Left colon (tissue), 2 donors: Measurements from ENCODE around the gene DENND1C. TPM values are rescaled to one million over a fixed set of nuclear protein-coding genes. Genes with fewer than 3 reads are reported as not detected.
A peak's percentile ranks its signal among the peaks of the same experiment; 100 is the strongest.
"Not testable (repeated sequence)": the region's sequence is repeated elsewhere in the genome, so short reads cannot be mapped to it uniquely, and the experiment has no call there.

ENCODE experiments used
- ATAC-seq: fragments of 200-7000 bp; cut with Tn5 transposase; one replicate; pipeline ENCODE4 v1.9.1; 2020; ENCODE audit warnings: mild to moderate bottlenecking, moderate library complexity
- DNase-seq, 2 donors: peaks; one replicate each; pipeline ENCODE4 v3.0.0-alpha.2; 2020
- intact Hi-C, 2 donors: fragments of 100-400 bp; cut with DNase I in 1 of 2; cut with micrococcal nuclease in 1 of 2; formaldehyde crosslinking; loops; one replicate each; pipeline versions ENCODE4 v1.11.2 to v1.14.0; 2022; cut with DNase I, micrococcal nuclease
- total RNA-seq, 2 donors: library from RNA; stranded (reverse); fragmentation: NEBNext Ultra II Directional; extraction: Animal tissue kit (Norgen Biotek cat#: 25700); gene quantifications; one replicate each; pipeline ENCODE4 v1.2.1, GENCODE V29; 2021
- donor health status: DM: no; HTN: no; CAD: no.
- donor health status: DM: yes; HTN: yes; CAD: no.

Gene DENND1C
- total RNA-seq, 2 donors from 2014 or later, result 2.8 TPM

GRCh38 chr19:6433663-6434062 is 47.9 kb downstream of the DENND1C start, which contains the start of gene SLC25A41:
Gene SLC25A41, minus strand, starts transcription at chr19:6433763. Its CDS starts 70 bp downstream, at chr19:6433693.
- no peak for ATAC-seq
- intact Hi-C loops, result no loop called here
- DNase-seq, result no peak

DNA sequence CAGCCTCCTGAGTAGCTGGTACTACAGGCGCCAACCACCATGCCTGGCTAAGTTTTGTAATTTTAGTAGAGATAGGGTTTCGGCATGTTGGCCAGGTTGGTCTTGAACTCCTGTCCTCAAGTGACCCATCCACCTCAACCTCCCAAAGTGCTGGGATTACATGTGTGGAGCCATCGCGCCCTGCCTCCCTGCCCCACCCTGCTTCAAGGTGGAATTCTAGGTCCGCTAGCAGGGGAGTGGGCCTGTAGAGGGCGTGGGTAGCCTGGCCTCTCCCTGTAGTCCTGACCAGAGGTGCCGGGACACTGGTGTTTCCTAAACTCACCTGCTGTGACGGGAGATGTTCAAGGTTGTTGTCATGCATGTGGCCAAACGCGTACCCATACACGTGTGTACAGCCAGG is 48.4 kb downstream of the DENND1C start:
- no peak for ATAC-seq
- no peak for DNase-seq
- intact Hi-C loops, result no loop called here

GRCh38 chr19:6431891-6432290 is 49.7 kb downstream of the DENND1C start:
- intact Hi-C loops, result no loop called here
- ATAC-seq, result no peak
- DNase-seq, result no peak

DNA sequence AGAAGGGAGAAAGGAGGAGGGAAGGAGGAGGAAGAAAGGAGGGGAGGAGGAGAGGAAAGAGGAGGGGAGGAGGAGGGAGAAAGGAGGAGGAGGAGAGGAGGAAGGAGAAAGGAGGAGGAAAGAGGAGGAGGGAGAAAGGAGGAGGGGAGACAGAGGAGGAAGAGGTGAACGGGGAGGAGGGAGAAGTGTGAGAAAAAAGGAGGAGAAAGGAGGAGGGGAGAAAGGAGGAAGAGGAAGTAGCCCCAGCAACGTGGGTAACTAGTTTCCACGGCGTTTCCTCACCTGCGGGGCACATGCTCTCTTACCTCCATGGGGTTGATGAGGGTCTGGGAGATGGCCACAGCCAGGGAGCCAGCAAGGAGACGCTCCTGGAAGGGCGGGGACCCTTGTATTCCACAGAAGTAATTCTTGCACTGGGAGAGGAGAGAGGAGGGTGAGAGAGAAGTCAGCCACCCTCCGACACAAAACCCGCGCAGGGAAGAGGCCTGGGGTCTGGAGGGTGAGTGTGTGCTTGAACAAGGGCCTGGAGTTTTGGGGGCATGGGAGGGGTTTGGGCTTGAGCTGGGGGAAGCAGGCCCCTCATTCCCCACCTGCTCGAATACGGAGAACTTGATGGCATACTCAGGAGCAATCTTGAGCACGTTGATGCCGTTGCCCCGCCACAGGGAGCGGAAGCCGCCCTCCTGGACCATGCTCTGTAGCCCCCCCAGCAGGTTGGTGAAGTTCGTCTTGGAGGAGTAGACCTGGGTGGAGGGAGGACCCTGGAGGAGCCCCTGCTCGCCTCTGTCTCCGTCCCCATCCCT is 52.0 kb downstream of the DENND1C start:
- intact Hi-C loops, result no loop called here
- ATAC-seq (no peak), DNase-seq (no peak)

DNA sequence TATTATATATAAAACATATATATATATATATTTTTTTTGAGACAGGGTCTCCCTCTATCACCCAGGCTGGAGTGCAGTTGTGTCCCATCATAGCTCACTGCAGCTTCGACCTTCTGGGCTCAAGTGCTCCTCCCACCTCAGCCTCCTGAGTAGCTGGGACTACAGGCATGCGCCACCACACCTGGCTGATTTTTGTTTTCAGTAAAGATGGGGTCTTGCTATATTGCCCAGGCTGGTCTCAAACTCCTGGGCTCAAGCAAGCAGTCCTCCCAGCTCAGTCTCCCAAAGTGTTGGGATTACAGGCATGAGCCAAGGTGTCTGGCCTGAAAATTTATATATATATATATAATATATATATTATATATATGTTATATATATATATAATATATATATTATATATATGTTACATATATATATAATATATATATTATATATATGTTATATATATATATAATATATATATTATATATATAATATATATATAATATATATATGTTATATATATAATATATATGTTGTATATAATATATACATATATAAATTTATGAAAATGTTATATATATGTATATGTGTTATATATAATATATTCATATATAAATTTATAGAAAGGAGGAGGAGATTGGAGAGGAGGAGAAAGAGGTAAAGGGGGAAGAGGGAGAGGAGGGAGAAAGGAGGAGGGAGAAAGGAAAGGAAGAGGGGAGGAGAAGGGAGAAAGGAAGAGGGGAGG is 52.7 kb downstream of the DENND1C start:
- intact Hi-C loops, DNase-seq, ATAC-seq: not testable (repeated sequence)

- no peak for DNase-seq
- intact Hi-C loops, result no loop called here
- ATAC-seq, result no peak
Observed at GRCh38 chr19:6427131-6427530, 54.5 kb downstream of the DENND1C start.

GRCh38 chr19:6425732-6426620 is 55.6 kb downstream of the DENND1C start:
- ATAC-seq, result no peak
- intact Hi-C loops, result no loop called here
- no peak for DNase-seq

DNA sequence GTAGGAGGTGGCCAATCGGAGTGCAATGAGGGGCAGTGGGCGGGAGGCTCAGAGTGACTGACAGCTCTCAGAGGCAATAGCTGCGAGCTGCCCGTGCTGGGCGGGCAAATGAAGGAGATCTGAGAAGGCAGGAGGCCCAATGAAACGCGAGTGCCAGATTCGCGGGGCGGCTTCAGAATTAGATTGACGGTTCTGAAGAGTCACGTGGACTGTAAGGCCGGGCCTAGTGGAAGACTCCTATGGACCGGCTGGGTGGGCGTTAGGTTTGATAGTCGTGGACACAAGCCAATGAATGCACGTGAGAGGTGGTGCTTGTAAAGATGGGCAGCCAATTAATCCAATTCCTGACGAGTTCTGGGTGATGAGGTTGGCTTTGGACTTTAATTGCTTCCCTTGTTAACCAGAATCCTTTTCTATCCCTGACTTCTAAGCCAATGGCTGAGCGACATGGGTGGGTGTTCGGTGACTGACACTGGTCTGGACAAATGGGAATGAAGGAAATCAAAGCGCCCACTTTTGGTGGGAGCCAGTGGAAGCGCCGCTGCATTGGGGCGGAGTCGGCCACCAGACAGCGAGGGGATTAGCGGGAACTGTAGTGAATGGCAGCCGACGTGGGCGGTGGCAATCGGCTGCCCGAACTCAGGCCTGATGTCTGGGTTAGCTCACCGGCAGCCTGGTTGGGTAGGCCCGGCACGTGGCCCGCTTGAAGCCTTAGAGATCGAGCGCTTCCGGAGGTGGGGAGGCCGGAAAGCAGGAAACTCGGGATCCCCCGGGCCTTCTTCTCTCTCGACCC is 56.5 kb downstream of the DENND1C start:
- peak; percentile 87 for ATAC-seq
- peak; percentile 99 to 100 for DNase-seq
- intact Hi-C loops, result no loop called here

DNA sequence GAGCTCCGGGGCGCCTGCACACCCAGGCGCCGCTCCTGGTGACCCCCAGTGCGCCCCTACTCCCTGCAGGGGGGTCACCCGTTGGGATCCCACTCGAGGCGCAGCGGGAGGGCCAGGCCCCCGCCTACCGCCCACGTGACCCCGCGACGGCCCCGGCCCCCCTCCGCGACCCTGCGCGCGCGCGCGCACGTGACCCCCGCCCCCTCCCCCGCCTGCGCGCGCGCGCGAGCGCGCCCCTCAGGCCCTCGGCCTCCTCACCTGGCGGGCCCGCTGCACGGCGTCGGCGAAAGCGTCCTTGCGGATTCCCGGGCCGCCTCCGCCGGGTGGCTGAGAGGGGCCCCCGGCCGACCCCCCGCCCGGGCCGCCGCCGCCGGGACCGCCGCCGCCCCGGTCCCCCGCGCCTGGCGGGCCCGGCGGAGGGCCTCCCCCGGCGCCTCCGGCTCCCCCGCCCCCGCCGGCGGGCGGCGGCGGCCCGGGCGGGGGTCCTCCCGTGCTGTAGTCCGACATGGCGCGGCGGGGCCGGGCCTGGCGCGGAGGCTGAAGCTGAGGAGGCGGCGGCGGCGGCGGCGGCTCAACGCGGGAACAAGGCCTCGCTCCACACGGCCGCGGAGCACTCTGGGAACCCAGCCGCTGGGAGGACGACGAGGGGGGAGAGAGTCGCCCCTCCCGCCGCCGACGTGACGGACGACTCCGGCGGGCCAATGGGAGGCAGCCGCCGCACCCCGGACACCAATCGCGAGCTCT is 57.2 kb downstream of the DENND1C start, which contains the start of gene KHSRP:
KHSRP (minus strand) TSS at position 617 of the 744 bp plus-strand sequence; CDS start at position 507, 110 bp downstream.
- intact Hi-C loops, result no loop called here
- DNase-seq (no peak), ATAC-seq (no peak)

DNA sequence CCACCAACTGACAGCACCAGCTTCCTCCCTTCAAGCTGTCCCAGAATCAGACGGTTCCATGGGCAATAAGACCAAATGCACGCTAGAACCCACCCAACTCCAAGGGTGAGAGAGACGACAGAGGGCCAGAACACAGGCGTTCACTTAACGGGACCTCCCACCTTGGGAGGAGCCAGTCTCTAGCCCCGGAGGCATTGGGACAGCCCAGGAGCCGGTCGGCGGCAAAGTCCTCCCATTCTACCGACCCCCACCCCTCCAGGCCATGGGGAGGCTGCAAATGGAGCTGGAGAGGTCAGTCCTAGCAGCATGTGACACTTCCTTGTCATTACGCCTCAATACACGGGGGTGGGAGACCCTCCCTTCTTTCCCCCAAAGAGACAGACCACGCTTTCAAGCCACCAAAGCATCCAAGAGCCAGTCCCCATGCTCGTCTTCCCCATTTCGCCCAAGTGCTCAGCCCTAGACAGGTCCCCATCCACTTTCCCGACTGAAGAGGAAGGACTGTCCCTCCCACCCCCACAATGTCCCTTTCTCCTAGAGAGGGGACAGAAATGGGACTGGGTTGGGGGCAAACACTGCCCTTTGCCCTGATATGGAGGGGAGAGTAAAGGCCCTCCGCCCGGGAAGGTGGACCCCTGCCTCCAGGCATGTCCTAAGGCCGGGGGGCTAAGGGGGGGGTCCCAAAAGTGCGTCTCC is 57.9 kb downstream of the DENND1C start:
- ATAC-seq (no peak), DNase-seq (peak; percentile 48 to 51)
- intact Hi-C loops, result no loop called here

GRCh38 chr19:6421075-6422014 is 60.2 kb downstream of the DENND1C start:
- ATAC-seq, result no peak
- intact Hi-C loops, result no loop called here
- no peak for DNase-seq

GRCh38 chr19:6418562-6418932 is 63.0 kb downstream of the DENND1C start:
- intact Hi-C loops, result no loop called here
- DNase-seq (no peak), ATAC-seq (peak; percentile 57)

DNA sequence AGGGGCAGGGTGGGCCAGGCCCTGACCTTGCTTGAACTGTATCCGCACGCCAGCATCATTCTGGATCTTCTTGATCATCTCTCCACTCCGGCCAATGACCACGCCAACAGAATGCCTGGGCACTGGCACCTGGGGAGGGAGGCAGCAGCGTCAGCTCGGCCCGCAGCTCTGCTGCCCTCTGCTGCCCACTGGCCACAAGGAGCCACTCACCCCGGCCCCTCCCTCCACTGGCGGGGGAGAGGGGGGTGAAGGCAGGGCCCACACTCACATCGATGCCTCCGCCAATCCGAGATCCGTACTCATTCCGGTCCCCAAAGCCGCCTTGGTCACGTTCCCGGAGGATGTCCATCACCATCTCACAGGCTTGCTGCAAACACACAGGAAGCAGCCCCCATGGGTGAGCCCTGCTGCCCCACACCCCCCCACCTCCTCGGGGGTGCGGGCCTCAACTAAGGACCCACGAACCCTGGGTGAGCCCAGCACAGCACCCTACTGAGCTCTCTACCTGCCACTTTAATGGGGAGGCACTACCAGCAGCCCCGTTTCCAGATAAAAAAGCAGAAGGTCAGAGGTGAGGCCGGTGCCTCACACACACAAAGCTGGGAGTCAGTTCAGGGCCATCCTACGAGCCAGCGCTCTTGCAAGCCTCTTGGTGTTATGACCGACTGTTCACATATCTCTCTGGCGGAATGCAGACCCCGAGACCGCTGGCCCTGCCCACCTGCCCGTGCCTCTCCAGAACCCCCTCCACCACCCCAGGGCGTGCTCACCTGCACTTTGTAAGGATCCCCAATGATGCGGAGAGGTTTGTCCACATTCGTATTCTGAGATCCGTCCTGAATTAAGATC is 63.6 kb downstream of the DENND1C start:
- peak; percentile 60 for ATAC-seq
- intact Hi-C loops, result no loop called here
- DNase-seq, result no peak
